ENCODE data around the gene SEPTIN1. TPM values are rescaled to one million over a fixed set of nuclear protein-coding genes. Genes with fewer than 3 reads are reported as not detected.
"Not testable (repeated sequence)": the region's sequence is repeated elsewhere in the genome, so short reads cannot be mapped to it uniquely, and the experiment has no call there.

The SEPTIN1 gene
- total RNA-seq, 1 experiment from 2014 or later = 3.4 TPM

DNA sequence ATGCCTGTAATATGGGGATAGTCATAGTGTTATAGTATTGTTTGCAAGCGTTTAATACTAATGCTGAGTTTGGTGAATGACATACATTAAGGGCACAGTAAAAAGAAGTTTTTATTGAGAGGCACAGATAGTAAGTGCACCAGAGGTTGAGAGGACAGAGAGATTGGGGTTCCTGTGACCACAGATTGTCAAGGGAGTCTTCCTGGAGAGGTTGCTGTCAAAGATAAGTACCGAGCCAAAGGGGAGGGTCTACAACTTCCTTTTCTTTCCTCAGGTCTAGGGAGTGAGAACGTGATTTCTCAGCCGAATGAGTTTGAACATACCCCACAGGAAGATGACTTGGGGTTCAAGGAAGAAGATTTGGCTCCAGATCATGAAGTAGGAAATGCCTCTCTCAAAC is 14.7 kb upstream of the SEPTIN1 start:
- Histone ChIP-seq H3K9ac (ENCODE audit: low read length) (peak overlapping the region; percentile 87; the same call in 1 of the 2 replicates), H3K27ac (ENCODE audit: low read depth, low read length) (no peak overlapping the region), H2AFZ (ENCODE audit: low read depth, low read length, poor library complexity, severe bottlenecking) (no peak overlapping the region), H3K36me3 (ENCODE audit: control insufficient read depth in 1 of 2, insufficient read depth in 2 of 2, low read length in 2 of 2) (peaks cover 2 to 18% of the 10 kb centered on the region in 2 experiments; a peak in 3 of 4 replicates), H3K4me1 (ENCODE audit: control insufficient read depth in 1 of 2, insufficient read depth in 2 of 2, low read length in 2 of 2) (peaks cover 37 to 63% of the 10 kb centered on the region in 2 experiments), H3K4me3 (replicated peaks in 1 of 2; ENCODE audit: low read depth in 1 of 2, low read length in 2 of 2) (peak overlapping the region in 1 of 2 experiments; percentile 96; a peak in 2 of 4 replicates), H3K9me2 (ENCODE audit: insufficient read depth) (no peaks in the 10 kb centered on the region), H3K27me3 (ENCODE audit: insufficient read depth, low read length) (no peaks in the 10 kb centered on the region), H4K20me1 (ENCODE audit: insufficient read depth) (no peaks in the 10 kb centered on the region), H3K79me2 (ENCODE audit: insufficient read depth, low read length) (peaks cover 25% of the 10 kb centered on the region), H3K4me2 (ENCODE audit: low read length) (peak overlapping the region; percentile 88), H3K9me3 (ENCODE audit: control insufficient read depth in 1 of 2, insufficient read depth in 1 of 2, low read depth in 1 of 2, low read length in 2 of 2) (no peaks in the 10 kb centered on the region)
- no peak for ATAC-seq
- no peak for TF ChIP-seq SRF (IDR thresholded peaks at IDR 0.05; ENCODE audit: low read depth)
- no peak for TF ChIP-seq ELF1 (IDR thresholded peaks at IDR 0.05; ENCODE audit: borderline replicate concordance, low read depth)
- no peak for TF ChIP-seq POLR2AphosphoS5 (IDR thresholded peaks at IDR 0.05; ENCODE audit: low read depth, low read length)
- TF ChIP-seq, protein P1, sequence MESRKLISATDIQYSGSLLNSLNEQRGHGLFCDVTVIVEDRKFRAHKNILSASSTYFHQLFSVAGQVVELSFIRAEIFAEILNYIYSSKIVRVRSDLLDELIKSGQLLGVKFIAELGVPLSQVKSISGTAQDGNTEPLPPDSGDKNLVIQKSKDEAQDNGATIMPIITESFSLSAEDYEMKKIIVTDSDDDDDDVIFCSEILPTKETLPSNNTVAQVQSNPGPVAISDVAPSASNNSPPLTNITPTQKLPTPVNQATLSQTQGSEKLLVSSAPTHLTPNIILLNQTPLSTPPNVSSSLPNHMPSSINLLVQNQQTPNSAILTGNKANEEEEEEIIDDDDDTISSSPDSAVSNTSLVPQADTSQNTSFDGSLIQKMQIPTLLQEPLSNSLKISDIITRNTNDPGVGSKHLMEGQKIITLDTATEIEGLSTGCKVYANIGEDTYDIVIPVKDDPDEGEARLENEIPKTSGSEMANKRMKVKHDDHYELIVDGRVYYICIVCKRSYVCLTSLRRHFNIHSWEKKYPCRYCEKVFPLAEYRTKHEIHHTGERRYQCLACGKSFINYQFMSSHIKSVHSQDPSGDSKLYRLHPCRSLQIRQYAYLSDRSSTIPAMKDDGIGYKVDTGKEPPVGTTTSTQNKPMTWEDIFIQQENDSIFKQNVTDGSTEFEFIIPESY (IDR thresholded peaks at IDR 0.05; ENCODE audit: extremely low read depth, insufficient replicate concordance, low read length) = no peak
- TF ChIP-seq ATF3 (IDR thresholded peaks at IDR 0.05) = no peak
- TF ChIP-seq EGR1 (IDR thresholded peaks at IDR 0.05; ENCODE audit: low read depth) = no peak
- TF ChIP-seq EZH2 (IDR thresholded peaks at IDR 0.05) = no peak
- TF ChIP-seq YY1 (IDR thresholded peaks at IDR 0.05; ENCODE audit: extremely low read depth, insufficient replicate concordance, low read depth, low read length) = no peak
- no peak for TF ChIP-seq TCF7L2 (IDR thresholded peaks at IDR 0.05; ENCODE audit: borderline replicate concordance, extremely low read depth, insufficient read depth, insufficient read length)
- no peak for TF ChIP-seq SIN3A (IDR thresholded peaks at IDR 0.05; ENCODE audit: low read depth)
- TF ChIP-seq EZH2phosphoT487 (IDR thresholded peaks at IDR 0.05; ENCODE audit: borderline replicate concordance) = no peak
- no peak for TF ChIP-seq FOSL1 (IDR thresholded peaks at IDR 0.05; ENCODE audit: low read depth)
- DNase-seq (ENCODE audit: low read depth, low spot score) = no peak
- intact Hi-C loops (cut with micrococcal nuclease) = no loop called here
- BruUV-seq (replicated peaks) = no TSS peak
- ChIA-PET POLR2A (interaction anchor here (1.1 kb wide), 1 partner anchor 10 kb away, joined by 3 read pairs; the partner anchor contains the start of gene ZNF771), RAD21 (ENCODE audit: low non-redundant PET in 1 of 2, low total read pairs in 2 of 2, uncharacterized antibody in 2 of 2, unreplicated experiment in 2 of 2) (interaction anchor here in 1 of 2 experiments (0.6 kb wide), 1 partner anchor 21 kb away, joined by 3 read pairs; no protein-coding TSS in a partner anchor), CTCF (interaction anchor here (2.5 kb wide), 1 partner anchor 12 kb away, joined by 19 read pairs; no protein-coding TSS in a partner anchor)

GRCh38 chr16:30396627-30397026 is 14.3 kb upstream of the SEPTIN1 start:
- peak overlapping the region; percentile 87 for H3K9ac ChIP-seq (ENCODE audit: low read length)
- ChIA-PET POLR2A (interaction anchor here (1.5 to 2.1 kb wide), 2 partner anchors 8 to 10 kb away, joined by 3 to 10 read pairs; partner anchors contain the start of gene ZNF771), CTCF (interaction anchor here (2.5 kb wide), 1 partner anchor 13 kb away, joined by 19 read pairs; no protein-coding TSS in a partner anchor), RAD21 (ENCODE audit: low non-redundant PET in 1 of 2, low total read pairs in 2 of 2, uncharacterized antibody in 2 of 2, unreplicated experiment in 2 of 2) (interaction anchor here in 1 of 2 experiments (0.6 to 1.9 kb wide), 2 partner anchors 22 to 42 kb away, joined by 3 to 4 read pairs; partner anchors contain the start of gene CD2BP2)
- peaks cover 25% of the 10 kb centered on the region for H3K79me2 ChIP-seq (ENCODE audit: insufficient read depth, low read length)
- H3K27me3 ChIP-seq (ENCODE audit: insufficient read depth, low read length); H3K9me3 ChIP-seq (ENCODE audit: control insufficient read depth in 1 of 2, insufficient read depth in 1 of 2, low read depth in 1 of 2, low read length in 2 of 2); H3K9me2 ChIP-seq (ENCODE audit: insufficient read depth); intact Hi-C loops (cut with micrococcal nuclease); DNase-seq (ENCODE audit: low read depth, low spot score); H4K20me1 ChIP-seq (ENCODE audit: insufficient read depth); H2AFZ ChIP-seq (ENCODE audit: low read depth, low read length, poor library complexity, severe bottlenecking); ATAC-seq; BruUV-seq (replicated peaks): not testable (repeated sequence)
- peak overlapping the region; percentile 88 for H3K4me2 ChIP-seq (ENCODE audit: low read length)
- H3K27ac ChIP-seq (ENCODE audit: low read depth, low read length) = peak overlapping the region; percentile 97
- H3K4me3 ChIP-seq (replicated peaks in 1 of 2; ENCODE audit: low read depth in 1 of 2, low read length in 2 of 2) = peak overlapping the region; percentile 95 to 96
- H3K4me1 ChIP-seq (ENCODE audit: control insufficient read depth in 1 of 2, insufficient read depth in 2 of 2, low read length in 2 of 2) = peaks cover 36 to 62% of the 10 kb centered on the region in 2 experiments
- H3K36me3 ChIP-seq (ENCODE audit: control insufficient read depth in 1 of 2, insufficient read depth in 2 of 2, low read length in 2 of 2) = peaks cover 2 to 18% of the 10 kb centered on the region in 2 experiments; a peak in 3 of 4 replicates

Measured in HCT116 (cell line).